Forelimb muscle (tissue), 1 donor: ENCODE results near the gene ZFYVE28. TPM values are rescaled to one million over a fixed set of nuclear protein-coding genes. Genes with fewer than 3 reads are reported as not detected.

Source experiments
- polyA plus RNA-seq: library from polyadenylated mRNA; unstranded; fragments of 120-200 nt; gene quantifications from one replicate; pipeline ENCODE4 v1.2.1, GENCODE V29; 2013; ENCODE audit not compliant: insufficient read length

ZFYVE28 gene
- polyA plus RNA-seq, 1 donor: 1.7 TPM

Other genes starting within 250 kb of the ZFYVE28 start
- gene HAUS3, start 176.5 kb downstream of the ZFYVE28 start, polyA plus RNA-seq: 12.3 TPM
- gene POLN, start 176.5 kb downstream of the ZFYVE28 start, polyA plus RNA-seq: 3.0 TPM
- gene MXD4, start 156.5 kb downstream of the ZFYVE28 start, polyA plus RNA-seq: 59.0 TPM
- gene CFAP99, start 310 bp upstream of the ZFYVE28 start, polyA plus RNA-seq: 0.15 TPM
- gene RNF4, start 50.5 kb upstream of the ZFYVE28 start, polyA plus RNA-seq: 34.0 TPM
- gene FAM193A, start 118.0 kb upstream of the ZFYVE28 start, polyA plus RNA-seq: 17.1 TPM